PC-9 (cell line): ENCODE results near the gene HAUS3.

Experiments
- CTCF ChIP-seq: fragments of 200-600 bp; sonication (generic); conservative IDR thresholded peaks from 2 replicates; pipeline ENCODE4 v1.6.1; 2017; ENCODE audit warnings: mixed run types, antibody characterized with exemption, mild to moderate bottlenecking, moderate library complexity
- EZH2 ChIP-seq: fragments of 200-600 bp; sonication (generic); IDR thresholded peaks from 2 replicates; pipeline ENCODE4 v1.8.0; 2017; ENCODE audit warnings: antibody characterized with exemption, low read depth

DNA sequence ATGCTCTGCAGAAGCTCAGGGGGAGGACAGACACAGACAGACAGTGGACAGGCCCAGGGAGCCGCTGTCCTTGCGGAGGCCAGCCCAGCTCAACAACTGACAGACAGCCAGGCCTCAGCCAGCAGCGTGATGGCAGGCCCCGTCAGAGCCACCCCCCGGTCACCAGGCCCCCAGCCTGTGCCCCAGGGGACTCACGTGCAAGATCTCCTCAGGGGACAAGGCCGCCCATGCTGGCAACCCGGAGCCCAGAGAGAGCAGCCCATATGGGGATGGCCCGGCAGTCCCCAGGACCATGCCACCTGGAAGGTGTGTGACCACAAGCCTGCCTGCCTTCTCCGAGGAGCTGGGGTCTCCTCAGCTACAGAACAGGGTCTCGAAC lies 48.0 kb upstream of the HAUS3 start:
- TF ChIP-seq CTCF (no peak), EZH2 (no peak)
